ENCODE results near the gene TATDN3. TPM values are rescaled to one million over a fixed set of nuclear protein-coding genes. Genes with fewer than 3 reads are reported as not detected.

TATDN3 gene
- total and polyA plus RNA-seq, 9 of the 15 experiments (the other 6 are each of a cell fraction or from before 2014, with no cell fraction given), result 18.3 to 79.9 (median 28.2) TPM

GRCh38 chr1:212791676-212792395 is at the start of gene TATDN3, which contains the start of gene NSL1 (continued):
- TF ChIP-seq ZBTB1 (CRISPR knock-in tag; IDR thresholded peaks at IDR 0.05; ENCODE audit: borderline replicate concordance, low read depth) (no peak; the same call in 1 of the 2 replicates), IFI16 (CRISPR knock-in tag; IDR thresholded peaks at IDR 0.05) (no peak), U2AF2 (optimal IDR thresholded peaks at IDR 0.05; ENCODE audit: low read depth, low read length) (no peak), ZNF140 (CRISPR knock-in tag; IDR thresholded peaks at IDR 0.05) (no peak), MLLT1 (IDR thresholded peaks at IDR 0.05) (peak; percentile 78 to 90), RFX1 (IDR thresholded peaks at IDR 0.05) (no peak), E2F4 (CRISPR knock-in tag; IDR thresholded peaks at IDR 0.05; ENCODE audit: low read depth) (peak; percentile 12; the same call in 1 of the 2 replicates), MGA (IDR thresholded peaks at IDR 0.05) (peak; percentile 22; the same call in 1 of the 2 replicates), KHSRP (IDR thresholded peaks at IDR 0.05) (no peak), HOXB6 (CRISPR knock-in tag; IDR thresholded peaks at IDR 0.05; ENCODE audit: borderline replicate concordance) (no peak)
